ENCODE data around the gene EIPR1.

The EIPR1 gene

GRCh38 chr2:3146772-3147650 is 230.6 kb downstream of the EIPR1 start:
- no peak for DNase-seq (ENCODE audit: low read depth)

DNA sequence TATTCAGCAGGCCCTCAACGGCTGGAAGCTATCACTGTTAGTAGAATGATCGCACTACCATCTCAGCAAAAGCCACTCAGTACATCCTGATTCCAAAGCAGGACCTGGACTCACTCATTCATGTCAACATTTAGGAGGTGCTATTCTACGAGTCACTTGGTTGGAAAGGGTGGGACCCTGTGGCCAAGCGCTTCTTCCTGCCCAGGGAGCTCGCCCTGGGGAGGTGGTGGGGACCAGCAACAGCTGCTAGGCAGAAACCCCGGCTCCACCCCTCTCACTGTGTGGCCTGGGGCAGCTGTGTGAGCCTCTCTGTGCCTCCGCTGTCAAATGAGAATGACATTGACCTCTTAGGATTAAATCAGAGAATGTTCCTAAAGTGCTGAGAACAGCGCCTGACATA is 231.4 kb downstream of the EIPR1 start:
- DNase-seq (ENCODE audit: low read depth), result no peak

DNA sequence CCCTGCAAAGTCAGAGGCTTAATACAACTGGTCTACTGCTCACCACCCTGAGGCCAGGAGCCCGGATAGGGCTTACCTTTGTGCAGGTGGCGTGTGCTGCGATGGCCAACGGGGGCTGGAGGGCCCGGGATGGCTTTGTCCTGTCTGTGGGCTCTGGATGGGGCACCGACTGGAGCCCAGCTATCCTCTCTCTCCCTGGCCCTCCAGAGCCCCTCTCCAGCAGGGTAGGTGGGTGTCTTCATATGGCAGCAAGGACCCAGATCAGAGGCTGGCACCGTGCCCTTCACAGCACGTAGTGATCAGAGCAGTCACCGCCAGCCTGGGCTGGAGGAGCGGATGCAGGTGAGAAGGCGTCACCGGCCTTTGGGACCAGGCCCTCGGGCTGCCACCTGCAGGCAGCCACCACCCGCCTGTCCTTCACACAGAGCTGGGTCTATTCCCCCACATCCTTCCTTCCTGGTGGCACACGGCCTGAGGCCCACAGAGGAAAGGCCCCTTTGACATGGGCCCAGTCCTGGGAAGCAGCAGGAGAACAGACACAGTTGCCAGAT is 232.1 kb downstream of the EIPR1 start:
- DNase-seq (ENCODE audit: low read depth), result no peak

- DNase-seq (ENCODE audit: low read depth), result no peak
These were observed 232.8 kb downstream of the EIPR1 start for GRCh38 chr2:3144856-3145255.

DNA sequence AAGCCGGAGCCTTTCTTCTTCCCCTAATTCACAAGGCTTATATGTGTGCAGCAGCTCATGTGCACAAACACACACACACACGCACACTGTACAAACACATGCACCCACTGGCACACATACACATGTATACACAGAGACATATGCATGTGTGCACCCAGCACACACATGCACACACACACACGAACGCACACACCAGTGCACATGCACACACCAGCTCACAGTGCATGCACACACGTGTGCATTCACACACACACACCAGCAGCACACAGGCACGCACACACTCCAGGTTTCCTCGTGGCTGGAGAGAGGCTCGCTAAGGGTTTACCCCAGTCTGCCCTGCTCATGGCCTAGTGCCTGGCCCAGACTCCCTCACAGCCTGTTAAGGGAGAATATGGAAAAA is 234.0 kb downstream of the EIPR1 start:
- no peak for DNase-seq (ENCODE audit: low read depth)

DNA sequence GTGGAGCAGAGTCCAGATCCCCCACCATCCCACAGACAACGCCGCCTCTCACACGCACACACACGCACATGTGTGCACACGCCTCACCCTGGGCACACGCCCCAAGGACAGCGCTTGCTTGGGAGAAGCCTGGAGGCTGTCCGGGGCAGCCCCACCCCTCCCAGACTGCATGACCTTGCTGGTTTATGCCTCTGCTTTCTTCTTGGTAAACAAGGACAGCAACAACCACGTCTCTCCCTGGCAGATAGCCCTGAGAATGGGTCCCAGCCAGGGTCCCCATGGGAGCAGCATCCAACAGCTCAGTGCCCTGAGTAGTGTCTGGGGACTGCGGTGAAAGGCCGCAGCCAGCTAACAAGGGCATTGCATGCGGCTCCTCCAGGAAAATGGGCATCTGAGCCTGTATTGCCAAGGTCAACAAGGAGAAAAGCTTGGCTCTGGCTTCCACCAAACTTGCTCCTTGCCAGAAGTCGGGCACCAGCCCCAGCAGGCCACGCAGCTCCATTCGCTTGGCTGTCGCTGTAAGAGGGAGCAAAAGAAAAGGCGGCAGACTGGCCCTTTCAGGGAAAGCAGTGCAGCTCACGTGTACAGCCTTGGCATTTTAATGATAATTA is 234.6 kb downstream of the EIPR1 start:
- DNase-seq (ENCODE audit: low read depth), result no peak

DNA sequence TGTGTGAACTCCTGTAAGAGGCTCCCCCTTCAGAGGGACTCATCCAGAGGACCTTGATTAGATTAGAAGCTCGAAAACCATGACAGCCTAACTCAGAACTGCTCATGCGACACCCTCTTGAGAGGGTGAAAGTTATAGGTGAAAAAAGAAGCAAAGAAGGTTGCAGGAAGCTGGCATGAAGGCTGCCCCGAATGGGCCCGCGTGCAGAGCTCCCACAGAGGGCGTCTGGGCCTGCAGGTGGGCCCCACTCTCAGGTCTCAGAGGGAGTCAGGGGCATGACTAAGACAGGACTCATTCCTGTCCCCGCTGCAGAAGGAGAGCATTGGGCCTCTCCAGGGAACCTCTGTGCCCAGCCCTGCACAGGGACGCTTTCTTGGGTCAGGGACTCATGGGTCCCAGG is 235.4 kb downstream of the EIPR1 start:
- DNase-seq (ENCODE audit: low read depth), result no peak

DNA sequence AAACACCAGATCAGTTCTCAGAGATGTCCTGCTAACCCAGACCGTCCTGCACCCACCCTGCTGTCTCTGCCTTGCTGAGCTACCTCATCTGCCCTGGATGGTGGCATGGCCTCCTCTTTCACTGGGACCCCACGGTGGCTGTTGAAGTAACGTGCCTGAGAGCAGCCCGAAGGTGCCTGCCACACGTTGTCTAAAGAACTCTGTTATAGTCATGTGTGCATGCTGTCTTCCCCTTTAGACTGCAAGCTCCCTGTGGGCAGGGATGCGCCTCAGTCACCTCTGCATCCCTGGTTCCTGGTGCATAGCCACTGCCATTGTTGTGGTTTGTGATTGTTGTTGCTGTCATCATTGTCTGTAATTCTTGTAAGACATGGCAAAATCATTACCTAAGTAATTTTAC is 235.9 kb downstream of the EIPR1 start:
- no peak for DNase-seq (ENCODE audit: low read depth)

GRCh38 chr2:3139906-3140305 is 237.7 kb downstream of the EIPR1 start:
- DNase-seq (ENCODE audit: low read depth), result no peak
